HepG2 (cell line): ENCODE results near the gene ABI2. TPM values are rescaled to one million over a fixed set of nuclear protein-coding genes. Genes with fewer than 3 reads are reported as not detected.
A peak's percentile ranks its signal among the peaks of the same experiment; 100 is the strongest.

ENCODE experiments used
- ATAC-seq: fragments of 200-7000 bp; cut with Tn5 transposase; 3 replicates; pipeline ENCODE4 v1.9.1; 2020; ENCODE audit warnings: mild to moderate bottlenecking, moderate library complexity
- BruUV-seq: library from RNA; stranded (reverse); fragments of 400-500 nt; replicated peaks from 2 replicates; lab custom pipeline; 2021; lab: Mats Ljungman, UMichigan
- CTCF ChIA-PET: fragments of 300-600 bp; formaldehyde crosslinking; extraction: SDS; loops from one replicate; lab custom pipeline; 2021; ENCODE audit warnings: low total read pairs, inconsistent platforms, low intra/inter-chr PET ratio; lab: Yijun Ruan, JAX
- POLR2A ChIA-PET: fragments of 350-600 bp; sonication (Branson Sonifier 250); formaldehyde crosslinking; loops from one replicate; lab custom pipeline; 2020; ENCODE audit warnings: antibody characterized with exemption, inconsistent platforms; lab: Yijun Ruan, JAX
- DNase-seq: peaks from one replicate; pipeline ENCODE4 v3.0.0-alpha.2; 2015; ENCODE audit warnings: low spot score
- FAIRE-seq: peaks from 3 replicates; lab custom pipeline; 2011; peaks lifted over from hg19 to GRCh38; lab: Jason Lieb, UNC
- H2AFZ ChIP-seq: one replicate; pipeline ENCODE4 v1.6.1; 2011; ENCODE audit warnings: low read length, inconsistent platforms
- H3K27ac ChIP-seq: fragments of 300-600 bp; 3 replicates; pipeline ENCODE4 v1.8.0; 2011; ENCODE audit warnings: mixed run types, mild to moderate bottlenecking, mixed read lengths, low read length, inconsistent platforms; ENCODE audit not compliant: insufficient read depth; ENCODE audit errors: extremely low read length
- H3K27me3 ChIP-seq, 2 experiments: fragments of 200-600 bp in 1 of 2; 2 replicates in 1 of 2; 3 replicates in 1 of 2; pipeline versions ENCODE4 v1.6.0 to v1.8.0; 2011; ENCODE audit warnings: low read length in 2 of 2, mild to moderate bottlenecking in 2 of 2, moderate library complexity in 2 of 2, inconsistent platforms in 1 of 2; ENCODE audit not compliant: insufficient read depth in 2 of 2, control insufficient read depth in 1 of 2
- H3K36me3 ChIP-seq, 2 experiments: fragments of 200-600 bp in 1 of 2; replicated peaks in 1 of 2; 2 replicates in 1 of 2; 3 replicates in 1 of 2; pipeline versions ENCODE4 v1.5.1 to v1.8.0; 2011; ENCODE audit warnings: low read length in 2 of 2, inconsistent platforms in 1 of 2; ENCODE audit not compliant: insufficient read depth in 2 of 2, control insufficient read depth in 1 of 2
- H3K4me1 ChIP-seq: 2 replicates; pipeline ENCODE4 v1.5.1; 2012; ENCODE audit warnings: low read length, inconsistent platforms; ENCODE audit not compliant: insufficient read depth
- H3K4me2 ChIP-seq: 2 replicates; pipeline ENCODE4 v1.6.0; 2011; ENCODE audit warnings: low read depth, low read length, inconsistent platforms
- H3K4me3 ChIP-seq, 3 experiments: fragments of 200-600 bp in 1 of 3; sonication (generic), shearing (Covaris generic) in 1 of 3; replicated peaks in 1 of 3; 2 replicates each; pipeline ENCODE4 v1.5.1; 2011 to 2016; ENCODE audit warnings: low read length in 3 of 3, inconsistent platforms in 2 of 3, low read depth in 2 of 3, mild to moderate bottlenecking in 2 of 3, control low read depth in 1 of 3, mixed read lengths in 1 of 3; ENCODE audit not compliant: insufficient read depth in 1 of 3
- H3K79me2 ChIP-seq: one replicate; pipeline ENCODE4 v1.6.1; 2011; ENCODE audit warnings: low read length, inconsistent platforms; ENCODE audit not compliant: insufficient read depth
- H3K9ac ChIP-seq: 2 replicates; pipeline ENCODE4 v1.6.0; 2011; ENCODE audit warnings: mild to moderate bottlenecking, low read depth, low read length, inconsistent platforms; ENCODE audit not compliant: insufficient read depth
- H3K9me3 ChIP-seq: 2 replicates; pipeline ENCODE4 v1.5.1; 2012; ENCODE audit warnings: mild to moderate bottlenecking, low read length
- H4K20me1 ChIP-seq: 2 replicates; pipeline ENCODE4 v1.6.0; 2011; ENCODE audit warnings: inconsistent platforms, mild to moderate bottlenecking, low read length, moderate library complexity; ENCODE audit not compliant: insufficient read depth
- KDM3A ChIP-seq: IDR thresholded peaks from 2 replicates; pipeline ENCODE4 v1.6.1; 2018; ENCODE audit warnings: low read depth, missing compliant biosample characterization
- RFX1 ChIP-seq: fragments of 450-650 bp; IDR thresholded peaks from 2 replicates; pipeline ENCODE4 v1.6.1; 2017
- ZNF121 ChIP-seq: sonication (generic); formaldehyde crosslinking; IDR thresholded peaks from 2 replicates; pipeline ENCODE4 v1.5.0; 2020; ENCODE audit warnings: mild to moderate bottlenecking, missing genetic modification reagents
- ZNF326 ChIP-seq: sonication (generic); formaldehyde crosslinking; IDR thresholded peaks from 2 replicates; pipeline ENCODE4 v1.4.0; 2020; ENCODE audit warnings: missing genetic modification reagents, borderline replicate concordance
- WGBS: methylation state at CpG from one replicate; pipeline ENCODE4 v1.1.6; 2017; ENCODE audit warnings: low lambda C conversion rate; 5-methylcytosine and 5-hydroxymethylcytosine counted together
- in situ Hi-C: cut with HindIII; loops from 2 replicates; pipeline ENCODE4 v1.10.0; 2017; ENCODE audit warnings: low pct_unique_long_range_greater_than_20kb; ENCODE audit not compliant: extremely low pct_ligation_motif_present
- intact Hi-C: fragments of 100-400 bp; cut with micrococcal nuclease; formaldehyde crosslinking; loops from one replicate; pipeline ENCODE4 v1.10.0; 2022; ENCODE audit not compliant: unreplicated experiment
- polyA plus RNA-seq, 8 experiments: library from polyadenylated mRNA; depleted of rRNA in 3 of 8; stranded (reverse) in 7 of 8; unstranded in 1 of 8; fragments of >200 nt; fragmentation: Illumina TruSeq in 4 of 8; extraction: Trizol in 4 of 8; gene quantifications; 2 replicates each; pipeline versions ENCODE4 v1.2.1 to v1.2.3, GENCODE V29; 2011 to 2016; ENCODE audit warnings: low read depth in 4 of 8, missing spikeins in 1 of 8, mixed read lengths in 1 of 8; ENCODE audit not compliant: insufficient read depth in 1 of 8
- total RNA-seq, 5 experiments: library from RNA; depleted of rRNA; stranded (reverse); fragments of >200 nt; fragmentation: Illumina TruSeq; extraction: Trizol; gene quantifications; 2 replicates each; pipeline ENCODE4 v1.2.3, GENCODE V29; 2016; ENCODE audit warnings: low read depth in 1 of 5
- TF ChIP-seq, protein P1 (sequence below): sonication (generic); formaldehyde crosslinking; IDR thresholded peaks from 2 replicates; pipeline ENCODE4 v1.5.0; 2020; ENCODE audit warnings: mild to moderate bottlenecking, missing genetic modification reagents
- TF ChIP-seq, protein P2 (sequence below): sonication (generic); formaldehyde crosslinking; IDR thresholded peaks from 2 replicates; pipeline ENCODE4 v1.9.0; 2022; ENCODE audit warnings: low read depth, missing genetic modification reagents
- TF ChIP-seq, protein P3 (sequence below): sonication (generic); formaldehyde crosslinking; conservative IDR thresholded peaks from 2 replicates; pipeline ENCODE4 v1.4.0; 2020; ENCODE audit warnings: missing genetic modification reagents
- TF ChIP-seq, protein P4 (sequence below): sonication (generic); formaldehyde crosslinking; IDR thresholded peaks from 2 replicates; pipeline ENCODE4 v1.4.0; 2020; ENCODE audit warnings: low read depth, mild to moderate bottlenecking, missing genetic modification reagents

The ABI2 gene
- total and polyA plus RNA-seq, 2 of the 13 experiments (the other 11 are each of a cell fraction or from before 2014, with no cell fraction given), result 28.4 to 32.4 TPM

DNA sequence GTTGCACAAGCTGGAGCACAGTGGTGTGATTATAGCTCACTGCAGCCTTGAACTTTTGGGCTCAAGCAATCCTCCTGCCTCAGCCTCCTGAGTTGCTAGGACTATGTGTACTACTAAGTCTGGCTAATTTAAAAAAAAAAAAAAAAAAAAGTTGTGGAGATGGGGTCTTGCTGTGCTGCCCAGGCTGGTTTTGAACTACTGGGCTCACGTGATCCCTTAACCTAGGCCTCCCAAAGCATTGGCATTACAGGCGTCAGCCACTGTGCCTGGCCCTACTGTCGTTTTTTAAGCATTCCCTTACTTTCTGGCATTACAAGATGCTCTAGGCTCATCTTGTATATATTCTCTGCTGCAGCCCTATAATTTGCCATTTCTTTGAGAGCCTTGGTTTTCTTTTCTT, 118.6 kb downstream of the ABI2 start:
- H3K4me3 ChIP-seq, result no peak overlapping the region
- H3K4me2 ChIP-seq, result no peak overlapping the region
- no peaks in the 10 kb centered on the region for H3K27me3 ChIP-seq
- WGBS, result 98% methylated on average over 3 of the region's 3 CpGs
- H3K79me2 ChIP-seq, result no peaks in the 10 kb centered on the region
- no peak for ATAC-seq
- H4K20me1 ChIP-seq, result no peaks in the 10 kb centered on the region
- H2AFZ ChIP-seq, result no peak overlapping the region
- H3K4me1 ChIP-seq, result peaks cover 16% of the 10 kb centered on the region; the same call in 1 of the 2 replicates
- intact Hi-C loops, result no loop called here
- ChIA-PET POLR2A (no interaction called here), CTCF (no interaction called here)
- TF ChIP-seq, protein P1, sequence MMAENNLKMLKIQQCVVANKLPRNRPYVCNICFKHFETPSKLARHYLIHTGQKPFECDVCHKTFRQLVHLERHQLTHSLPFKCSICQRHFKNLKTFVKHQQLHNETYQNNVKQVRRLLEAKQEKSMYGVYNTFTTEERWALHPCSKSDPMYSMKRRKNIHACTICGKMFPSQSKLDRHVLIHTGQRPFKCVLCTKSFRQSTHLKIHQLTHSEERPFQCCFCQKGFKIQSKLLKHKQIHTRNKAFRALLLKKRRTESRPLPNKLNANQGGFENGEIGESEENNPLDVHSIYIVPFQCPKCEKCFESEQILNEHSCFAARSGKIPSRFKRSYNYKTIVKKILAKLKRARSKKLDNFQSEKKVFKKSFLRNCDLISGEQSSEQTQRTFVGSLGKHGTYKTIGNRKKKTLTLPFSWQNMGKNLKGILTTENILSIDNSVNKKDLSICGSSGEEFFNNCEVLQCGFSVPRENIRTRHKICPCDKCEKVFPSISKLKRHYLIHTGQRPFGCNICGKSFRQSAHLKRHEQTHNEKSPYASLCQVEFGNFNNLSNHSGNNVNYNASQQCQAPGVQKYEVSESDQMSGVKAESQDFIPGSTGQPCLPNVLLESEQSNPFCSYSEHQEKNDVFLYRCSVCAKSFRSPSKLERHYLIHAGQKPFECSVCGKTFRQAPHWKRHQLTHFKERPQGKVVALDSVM, result peak; percentile 52
- peak; percentile 87 for TF ChIP-seq ZNF121 (CRISPR knock-in tag)
- TF ChIP-seq, protein P2, sequence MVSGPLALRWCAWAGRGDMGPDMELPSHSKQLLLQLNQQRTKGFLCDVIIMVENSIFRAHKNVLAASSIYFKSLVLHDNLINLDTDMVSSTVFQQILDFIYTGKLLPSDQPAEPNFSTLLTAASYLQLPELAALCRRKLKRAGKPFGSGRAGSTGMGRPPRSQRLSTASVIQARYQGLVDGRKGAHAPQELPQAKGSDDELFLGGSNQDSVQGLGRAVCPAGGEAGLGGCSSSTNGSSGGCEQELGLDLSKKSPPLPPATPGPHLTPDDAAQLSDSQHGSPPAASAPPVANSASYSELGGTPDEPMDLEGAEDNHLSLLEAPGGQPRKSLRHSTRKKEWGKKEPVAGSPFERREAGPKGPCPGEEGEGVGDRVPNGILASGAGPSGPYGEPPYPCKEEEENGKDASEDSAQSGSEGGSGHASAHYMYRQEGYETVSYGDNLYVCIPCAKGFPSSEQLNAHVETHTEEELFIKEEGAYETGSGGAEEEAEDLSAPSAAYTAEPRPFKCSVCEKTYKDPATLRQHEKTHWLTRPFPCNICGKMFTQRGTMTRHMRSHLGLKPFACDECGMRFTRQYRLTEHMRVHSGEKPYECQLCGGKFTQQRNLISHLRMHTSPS, result no peak
- BruUV-seq, result no TSS peak
- peaks cover 10 to 60% of the 10 kb centered on the region in 2 experiments for H3K36me3 ChIP-seq
- no peak for DNase-seq
- H3K9ac ChIP-seq, result no peak overlapping the region
- H3K27ac ChIP-seq, result no peak overlapping the region
- FAIRE-seq, result no peak
- H3K9me3 ChIP-seq, result no peaks in the 10 kb centered on the region
- in situ Hi-C loops, result no loop called here

DNA sequence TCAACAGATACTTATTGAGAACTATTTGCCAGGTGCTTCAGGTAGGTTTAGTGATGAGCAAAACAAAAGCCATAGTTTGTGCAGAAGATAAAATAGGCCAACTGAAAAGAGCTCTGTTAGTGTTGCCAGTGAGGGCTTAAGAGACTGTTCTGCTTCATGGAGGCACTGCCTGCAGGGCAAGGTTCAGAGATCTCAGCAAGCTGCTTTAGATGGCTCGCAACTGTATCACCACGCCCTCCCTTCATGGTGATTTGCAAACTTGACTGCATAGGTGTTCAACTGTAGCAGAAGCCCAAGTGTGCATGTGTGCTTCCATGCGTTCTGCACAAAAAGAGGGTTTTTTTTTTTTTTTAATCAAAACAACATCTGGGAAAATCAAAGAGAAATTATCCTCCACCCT, 122.4 kb downstream of the ABI2 start:
- Histone ChIP-seq H3K79me2 (no peaks in the 10 kb centered on the region), H3K4me2 (no peak overlapping the region), H3K27ac (no peak overlapping the region), H3K4me3 (no peak overlapping the region), H3K27me3 (no peaks in the 10 kb centered on the region), H3K9ac (no peak overlapping the region), H4K20me1 (no peaks in the 10 kb centered on the region), H2AFZ (no peak overlapping the region), H3K9me3 (no peaks in the 10 kb centered on the region), H3K4me1 (peaks cover 16% of the 10 kb centered on the region; the same call in 1 of the 2 replicates), H3K36me3 (peaks cover 8 to 53% of the 10 kb centered on the region in 2 experiments; a peak in 4 of 5 replicates)
- WGBS, result 94% methylated on average over 3 of the region's 3 CpGs
- intact Hi-C loops (loop anchor here (5.0 to 10.0 kb wide), 2 partner anchors 118 to 616 kb away; no protein-coding TSS in a partner anchor), in situ Hi-C loops (loop anchor here (10.0 kb wide), 1 partner anchor 226 kb away; no protein-coding TSS in a partner anchor)
- POLR2A ChIA-PET, result no interaction called here
- peak; percentile 42 for ATAC-seq
- BruUV-seq, result no TSS peak
- no peak for FAIRE-seq
- DNase-seq, result no peak
- CTCF ChIA-PET, result no interaction called here
- TF ChIP-seq, protein P3, sequence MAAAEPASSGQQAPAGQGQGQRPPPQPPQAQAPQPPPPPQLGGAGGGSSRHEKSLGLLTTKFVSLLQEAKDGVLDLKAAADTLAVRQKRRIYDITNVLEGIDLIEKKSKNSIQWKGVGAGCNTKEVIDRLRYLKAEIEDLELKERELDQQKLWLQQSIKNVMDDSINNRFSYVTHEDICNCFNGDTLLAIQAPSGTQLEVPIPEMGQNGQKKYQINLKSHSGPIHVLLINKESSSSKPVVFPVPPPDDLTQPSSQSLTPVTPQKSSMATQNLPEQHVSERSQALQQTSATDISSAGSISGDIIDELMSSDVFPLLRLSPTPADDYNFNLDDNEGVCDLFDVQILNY (CRISPR knock-in tag), result no peak
- TF ChIP-seq KDM3A, result no peak
- TF ChIP-seq, protein P4, sequence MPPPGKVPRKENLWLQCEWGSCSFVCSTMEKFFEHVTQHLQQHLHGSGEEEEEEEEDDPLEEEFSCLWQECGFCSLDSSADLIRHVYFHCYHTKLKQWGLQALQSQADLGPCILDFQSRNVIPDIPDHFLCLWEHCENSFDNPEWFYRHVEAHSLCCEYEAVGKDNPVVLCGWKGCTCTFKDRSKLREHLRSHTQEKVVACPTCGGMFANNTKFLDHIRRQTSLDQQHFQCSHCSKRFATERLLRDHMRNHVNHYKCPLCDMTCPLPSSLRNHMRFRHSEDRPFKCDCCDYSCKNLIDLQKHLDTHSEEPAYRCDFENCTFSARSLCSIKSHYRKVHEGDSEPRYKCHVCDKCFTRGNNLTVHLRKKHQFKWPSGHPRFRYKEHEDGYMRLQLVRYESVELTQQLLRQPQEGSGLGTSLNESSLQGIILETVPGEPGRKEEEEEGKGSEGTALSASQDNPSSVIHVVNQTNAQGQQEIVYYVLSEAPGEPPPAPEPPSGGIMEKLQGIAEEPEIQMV (CRISPR knock-in tag), result no peak
- no peak for TF ChIP-seq ZNF326
- TF ChIP-seq RFX1, result no peak
